ENCODE results near the gene GANAB. TPM values are rescaled to one million over a fixed set of nuclear protein-coding genes. Genes with fewer than 3 reads are reported as not detected.
"Not testable (repeated sequence)": the region's sequence is repeated elsewhere in the genome, so short reads cannot be mapped to it uniquely, and the experiment has no call there.

GANAB gene
- total RNA-seq, 1 donor from 2014 or later, result 105 TPM

- DNase-seq (ENCODE audit: missing footprints) (no peak), ATAC-seq (peak; percentile 6)
- intact Hi-C loops (cut with DNase I), result loop anchor here (10.0 kb wide), 1 partner anchor 113 kb away; the partner anchor contains the start of genes BSCL2 and GNG3
Observed at GRCh38 chr11:62592146-62592815, 54.1 kb downstream of the GANAB start.

GRCh38 chr11:62591448-62592145 lies 54.8 kb downstream of the GANAB start, which contains the start of gene TUT1:
TSS of gene TUT1 (minus strand) at chr11:62591523. CDS start at chr11:62591485, 38 bp downstream.
- ATAC-seq, result peak; percentile 96
- peak; percentile 98 for DNase-seq (ENCODE audit: missing footprints)
- intact Hi-C loops (cut with DNase I), result loop anchor here (10.0 kb wide), 1 partner anchor 113 kb away; the partner anchor contains the start of genes BSCL2 and GNG3

- no peak for DNase-seq (ENCODE audit: missing footprints)
- intact Hi-C loops (cut with DNase I), result no loop called here
Observed at GRCh38 chr11:62588966-62589637, 57.3 kb downstream of the GANAB start.

GRCh38 chr11:62585356-62585755 lies 61.1 kb downstream of the GANAB start:
- DNase-seq (ENCODE audit: missing footprints); intact Hi-C loops (cut with DNase I); ATAC-seq: not testable (repeated sequence)

More at GRCh38 chr11:62588966-62589637, 57.3 kb downstream of the GANAB start:
- no peak for ATAC-seq

- ATAC-seq; DNase-seq (ENCODE audit: missing footprints); intact Hi-C loops (cut with DNase I): not testable (repeated sequence)
Observed at GRCh38 chr11:62581735-62582134, 64.7 kb downstream of the GANAB start.

GRCh38 chr11:62580959-62581715 lies 65.3 kb downstream of the GANAB start:
- intact Hi-C loops (cut with DNase I), result no loop called here
- no peak for DNase-seq (ENCODE audit: missing footprints)
- no peak for ATAC-seq

GRCh38 chr11:62579252-62579651 lies 67.2 kb downstream of the GANAB start:
- DNase-seq (ENCODE audit: missing footprints), result no peak
- ATAC-seq, result no peak
- intact Hi-C loops (cut with DNase I), result no loop called here

GRCh38 chr11:62578541-62578940 lies 67.9 kb downstream of the GANAB start:
- intact Hi-C loops (cut with DNase I), result no loop called here
- DNase-seq (ENCODE audit: missing footprints) (no peak), ATAC-seq (no peak)

GRCh38 chr11:62577046-62577714 lies 69.2 kb downstream of the GANAB start:
- no peak for ATAC-seq
- DNase-seq (ENCODE audit: missing footprints), result no peak
- intact Hi-C loops (cut with DNase I), result no loop called here

GRCh38 chr11:62575837-62576236 lies 70.6 kb downstream of the GANAB start:
- ATAC-seq (no peak), DNase-seq (ENCODE audit: missing footprints) (no peak)
- intact Hi-C loops (cut with DNase I), result no loop called here

GRCh38 chr11:62575156-62575555 lies 71.3 kb downstream of the GANAB start:
- DNase-seq (ENCODE audit: missing footprints), result peak; percentile 73
- no peak for ATAC-seq
- intact Hi-C loops (cut with DNase I), result no loop called here

Other genes starting within 250 kb of the GANAB start
- not detected for gene SCGB1A1, start 227.6 kb downstream of the GANAB start, total RNA-seq
- 332 TPM for gene AHNAK, start 99.8 kb downstream of the GANAB start, total RNA-seq
- 907 TPM for gene EEF1G, start 72.7 kb downstream of the GANAB start, total RNA-seq
- 13.7 TPM for gene TUT1, start 55.1 kb downstream of the GANAB start, total RNA-seq
- gene MTA2, start 44.7 kb downstream of the GANAB start, total RNA-seq, result 34.1 TPM
- 16.4 TPM for gene EML3, start 33.8 kb downstream of the GANAB start, total RNA-seq
- gene ROM1, start 33.4 kb downstream of the GANAB start, total RNA-seq, result 2.4 TPM
- gene B3GAT3, start 24.6 kb downstream of the GANAB start, total RNA-seq, result 12.8 TPM
- 9.6 TPM for gene INTS5, start 6.7 kb upstream of the GANAB start, total RNA-seq
- 33.0 TPM for gene C11orf98, start 18.6 kb upstream of the GANAB start, total RNA-seq
- 4.9 TPM for gene CSKMT, start 18.7 kb upstream of the GANAB start, total RNA-seq
- 8.1 TPM for gene UQCC3, start 25.1 kb upstream of the GANAB start, total RNA-seq
- 1.8 TPM for gene LBHD1, start 25.7 kb upstream of the GANAB start, total RNA-seq
- 88.9 TPM for gene UBXN1, start 32.5 kb upstream of the GANAB start, total RNA-seq
- gene LRRN4CL, start 42.9 kb upstream of the GANAB start, total RNA-seq, result 4.5 TPM
- gene BSCL2, start 60.8 kb upstream of the GANAB start, total RNA-seq, result 23.0 TPM
- gene GNG3, start 61.1 kb upstream of the GANAB start, total RNA-seq, result not detected
- gene HNRNPUL2, start 80.8 kb upstream of the GANAB start, total RNA-seq, result 33.8 TPM
- gene TTC9C, start 81.9 kb upstream of the GANAB start, total RNA-seq, result 14.1 TPM
- gene ZBTB3, start 107.5 kb upstream of the GANAB start, total RNA-seq, result 11.5 TPM
- 38.2 TPM for gene POLR2G, start 115.0 kb upstream of the GANAB start, total RNA-seq
- gene TAF6L, start 124.8 kb upstream of the GANAB start, total RNA-seq, result 8.2 TPM
- 21.6 TPM for gene TMEM179B, start 140.8 kb upstream of the GANAB start, total RNA-seq
- gene TMEM223, start 145.4 kb upstream of the GANAB start, total RNA-seq, result 18.0 TPM
- gene NXF1, start 158.8 kb upstream of the GANAB start, total RNA-seq, result 42.7 TPM
- gene STX5, start 185.4 kb upstream of the GANAB start, total RNA-seq, result 18.5 TPM
- gene TEX54, start 186.2 kb upstream of the GANAB start, total RNA-seq, result not detected
- gene WDR74, start 193.0 kb upstream of the GANAB start, total RNA-seq, result 25.4 TPM
- 39.7 TPM for gene SLC3A2, start 234.3 kb upstream of the GANAB start, total RNA-seq

All from Right ventricle myocardium inferior (tissue), 1 donor.